ENCODE measurements around the gene RRP1. TPM values are rescaled to one million over a fixed set of nuclear protein-coding genes. Genes with fewer than 3 reads are reported as not detected.
A peak's percentile ranks its signal among the peaks of the same experiment; 100 is the strongest.

RRP1 gene
- total RNA-seq, 4 donors from 2014 or later: 11.1 to 32.2 (median 12.9) TPM

- TF ChIP-seq CTCF (IDR thresholded peaks at IDR 0.05) (no peak), POLR2A (IDR thresholded peaks at IDR 0.05) (no peak)
- Histone ChIP-seq H3K4me1 (no peaks in the 10 kb centered on the region), H3K27me3 (no peaks in the 10 kb centered on the region), H3K36me3 (no peaks in the 10 kb centered on the region), H3K9me3 (no peaks in the 10 kb centered on the region), H3K4me3 (no peak overlapping the region), H3K27ac (no peak overlapping the region)
- DNase-seq: peak in 1 of 3 donors; percentile 47
These were observed 36.0 kb downstream of the RRP1 start for GRCh38 chr21:43825242-43825935.

GRCh38 chr21:43825936-43826622 is 36.7 kb downstream of the RRP1 start:
- no peak overlapping the region for H3K4me3 ChIP-seq
- H3K27ac ChIP-seq: no peak overlapping the region
- H3K9me3 ChIP-seq: no peaks in the 10 kb centered on the region
- no peaks in the 10 kb centered on the region for H3K4me1 ChIP-seq
- DNase-seq: no peak
- no peaks in the 10 kb centered on the region for H3K27me3 ChIP-seq
- TF ChIP-seq CTCF (IDR thresholded peaks at IDR 0.05) (peak in 1 of 6 experiments; percentile 22), POLR2A (IDR thresholded peaks at IDR 0.05) (no peak)
- no peaks in the 10 kb centered on the region for H3K36me3 ChIP-seq

- H3K27ac ChIP-seq: no peak overlapping the region
- H3K4me1 ChIP-seq: no peaks in the 10 kb centered on the region
- DNase-seq: no peak
- TF ChIP-seq POLR2A (IDR thresholded peaks at IDR 0.05) (no peak), CTCF (IDR thresholded peaks at IDR 0.05) (no peak)
- H3K9me3 ChIP-seq: no peaks in the 10 kb centered on the region
- no peaks in the 10 kb centered on the region for H3K36me3 ChIP-seq
- H3K4me3 ChIP-seq: no peak overlapping the region
- H3K27me3 ChIP-seq: no peaks in the 10 kb centered on the region
These were observed 37.2 kb downstream of the RRP1 start for GRCh38 chr21:43826623-43826974.

GRCh38 chr21:43827015-43827611 is 37.7 kb downstream of the RRP1 start:
- no peak overlapping the region for H3K4me3 ChIP-seq
- H3K27me3 ChIP-seq: no peaks in the 10 kb centered on the region
- no peaks in the 10 kb centered on the region for H3K36me3 ChIP-seq
- H3K27ac ChIP-seq: no peak overlapping the region
- H3K9me3 ChIP-seq: no peaks in the 10 kb centered on the region
- peak in 1 of 3 donors; percentile 43 for DNase-seq
- TF ChIP-seq CTCF (IDR thresholded peaks at IDR 0.05) (no peak), POLR2A (IDR thresholded peaks at IDR 0.05) (no peak)
- H3K4me1 ChIP-seq: no peaks in the 10 kb centered on the region

- H3K4me3 ChIP-seq: no peak overlapping the region
- no peaks in the 10 kb centered on the region for H3K27me3 ChIP-seq
- TF ChIP-seq CTCF (IDR thresholded peaks at IDR 0.05) (no peak), POLR2A (IDR thresholded peaks at IDR 0.05) (no peak)
These were observed 39.8 kb downstream of the RRP1 start for GRCh38 chr21:43829161-43829560.

More at GRCh38 chr21:43829161-43829560, 39.8 kb downstream of the RRP1 start:
- Histone ChIP-seq H3K4me1 (no peaks in the 10 kb centered on the region), H3K36me3 (no peaks in the 10 kb centered on the region), H3K27ac (no peak overlapping the region), H3K9me3 (no peaks in the 10 kb centered on the region)
- peak in 1 of 3 donors; percentile 10 for DNase-seq

Data from Peyer's patch (tissue), 4 donors.